Endodermal cell (in vitro differentiated cells): Measurements from ENCODE around the gene OTC. TPM values are rescaled to one million over a fixed set of nuclear protein-coding genes. Genes with fewer than 3 reads are reported as not detected.

ENCODE experiments used
- DNase-seq: peaks from one replicate; pipeline ENCODE4 v3.0.0-alpha.2; 2017
- H3K27ac ChIP-seq: 2 replicates; pipeline ENCODE4 v1.5.1; 2013; ENCODE audit warnings: mild to moderate bottlenecking, low read depth, low read length, moderate library complexity
- H3K27me3 ChIP-seq: 2 replicates; pipeline ENCODE4 v1.6.1; 2013; ENCODE audit warnings: mild to moderate bottlenecking, low read length, moderate library complexity; ENCODE audit not compliant: insufficient read depth, control insufficient read depth, poor library complexity, severe bottlenecking
- H3K36me3 ChIP-seq: 2 replicates; pipeline ENCODE4 v1.7.0; 2013; ENCODE audit warnings: mild to moderate bottlenecking, low read length, moderate library complexity; ENCODE audit not compliant: control insufficient read depth, insufficient read depth
- H3K4me1 ChIP-seq: one replicate; pipeline ENCODE4 v1.7.0; 2013; ENCODE audit warnings: low read length; ENCODE audit not compliant: control insufficient read depth, insufficient read depth
- H3K4me3 ChIP-seq: 2 replicates; pipeline ENCODE4 v1.5.1; 2013; ENCODE audit warnings: mild to moderate bottlenecking, low read length, moderate library complexity
- H3K9ac ChIP-seq: 2 replicates; pipeline ENCODE4 v1.6.1; 2013; ENCODE audit warnings: mild to moderate bottlenecking, low read length, moderate library complexity; ENCODE audit not compliant: poor library complexity, severe bottlenecking; ENCODE audit errors: extremely low read depth
- H3K9me3 ChIP-seq: 2 replicates; pipeline ENCODE4 v1.6.1; 2013; ENCODE audit warnings: mild to moderate bottlenecking, low read length, moderate library complexity; ENCODE audit not compliant: control insufficient read depth
- H3K27ac Mint-ChIP-seq: 2 replicates; pipeline ENCODE4 v1.8.0; 2020; ENCODE audit warnings: mixed read lengths
- H3K27me3 Mint-ChIP-seq: 2 replicates; pipeline ENCODE4 v1.8.0; 2021; ENCODE audit warnings: mild to moderate bottlenecking, mixed read lengths; ENCODE audit not compliant: insufficient read depth
- H3K36me3 Mint-ChIP-seq: 2 replicates; pipeline ENCODE4 v1.8.0; 2020; ENCODE audit warnings: low read depth, mixed read lengths
- H3K4me1 Mint-ChIP-seq: 2 replicates; pipeline ENCODE4 v1.8.0; 2020; ENCODE audit warnings: mixed read lengths
- H3K4me3 Mint-ChIP-seq: 2 replicates; pipeline ENCODE4 v1.8.0; 2020; ENCODE audit warnings: mild to moderate bottlenecking, moderate library complexity, mixed read lengths
- H3K9me3 Mint-ChIP-seq: 2 replicates; pipeline ENCODE4 v1.8.0; 2020; ENCODE audit warnings: mild to moderate bottlenecking, mixed read lengths
- CTCF ChIP-seq: fragments of 200-600 bp; sonication (generic); conservative IDR thresholded peaks from 2 replicates; pipeline ENCODE4 v1.5.0; 2021; ENCODE audit warnings: antibody characterized with exemption, mild to moderate bottlenecking
- WGBS, 2 experiments: methylation state at CpG; one replicate each; pipeline versions ENCODE4 v1.1.5 to v1.1.7; 2013; ENCODE audit warnings: missing lambda C conversion rate in 2 of 2, mixed read lengths in 1 of 2; ENCODE audit not compliant: insufficient coverage in 1 of 2, insufficient read length in 1 of 2; 5-methylcytosine and 5-hydroxymethylcytosine counted together
- total RNA-seq, 2 donors: library from RNA; stranded (reverse); fragmentation: NEBNext Ultra II Directional in 1 of 2; extraction: Animal tissue kit (Norgen Biotek cat#: 25700) in 1 of 2; gene quantifications; 2 replicates in 1 of 2; 3 replicates in 1 of 2; pipeline ENCODE4 v1.2.1, GENCODE V29; 2021

Gene OTC
- total RNA-seq, 2 donors from 2014 or later: not detected

- 83 to 94% methylated on average over 1 of the region's 1 CpG for WGBS, 2 experiments
- H3K27me3 ChIP-seq: no peaks in the 10 kb centered on the region
- no peak for TF ChIP-seq CTCF
- Mint-ChIP-seq H3K36me3 (no peaks in the 10 kb centered on the region), H3K9me3 (peaks cover 55% of the 10 kb centered on the region), H3K4me1 (no peaks in the 10 kb centered on the region), H3K27ac (no peak overlapping the region), H3K4me3 (no peak overlapping the region), H3K27me3 (no peaks in the 10 kb centered on the region)
- no peaks in the 10 kb centered on the region for H3K4me1 ChIP-seq
- no peak overlapping the region for H3K9ac ChIP-seq
- DNase-seq: no peak
- peaks cover 12% of the 10 kb centered on the region for H3K9me3 ChIP-seq
- H3K27ac ChIP-seq: no peak overlapping the region
- H3K36me3 ChIP-seq: no peaks in the 10 kb centered on the region
- H3K4me3 ChIP-seq: no peak overlapping the region
Observed at GRCh38 chrX:38465686-38466085, 113.3 kb downstream of the OTC start.

- no peaks in the 10 kb centered on the region for H3K36me3 ChIP-seq
- Mint-ChIP-seq H3K4me3 (no peak overlapping the region), H3K36me3 (no peaks in the 10 kb centered on the region), H3K27me3 (no peaks in the 10 kb centered on the region), H3K27ac (no peak overlapping the region), H3K9me3 (peaks cover 41% of the 10 kb centered on the region), H3K4me1 (no peaks in the 10 kb centered on the region)
- no peak overlapping the region for H3K4me3 ChIP-seq
- 88% methylated on average over 6 of the region's 6 CpGs; no CpG with 5 or more reads in 1 of the 2 experiments for WGBS, 2 experiments
- H3K27me3 ChIP-seq: no peaks in the 10 kb centered on the region
- no peak overlapping the region for H3K27ac ChIP-seq
- no peak overlapping the region for H3K9ac ChIP-seq
- no peaks in the 10 kb centered on the region for H3K9me3 ChIP-seq
- TF ChIP-seq CTCF: no peak
- no peaks in the 10 kb centered on the region for H3K4me1 ChIP-seq
- no peak for DNase-seq
Observed at GRCh38 chrX:38468563-38469157, 116.3 kb downstream of the OTC start.

Other genes with a start within 250 kb of the OTC start
- gene SRPX, start 131.7 kb upstream of the OTC start, total RNA-seq: 1 to 10 TPM; 1.8 to 3.4 TPM
- 10 to 100 TPM; 12.3 to 20.5 TPM for gene RPGR, start 25.1 kb upstream of the OTC start, total RNA-seq
- gene TSPAN7, start 208.9 kb downstream of the OTC start, total RNA-seq: 10 to 100 TPM in 1 of 2 donors, 1 to 10 TPM in 1; 6.2 to 15.1 TPM